NCI-H510A (cell line): ENCODE measurements around the gene TMTC1.
"Not testable (repeated sequence)": the region's sequence is repeated elsewhere in the genome, so short reads cannot be mapped to it uniquely, and the experiment has no call there.

Source experiments
- DNase-seq: peaks from one replicate; lab custom pipeline; 2025; lab: John Stamatoyannopoulos, UW

TMTC1 gene

GRCh38 chr12:29572938-29573337 lies 210.8 kb downstream of the TMTC1 start:
- DNase-seq: no peak

DNA sequence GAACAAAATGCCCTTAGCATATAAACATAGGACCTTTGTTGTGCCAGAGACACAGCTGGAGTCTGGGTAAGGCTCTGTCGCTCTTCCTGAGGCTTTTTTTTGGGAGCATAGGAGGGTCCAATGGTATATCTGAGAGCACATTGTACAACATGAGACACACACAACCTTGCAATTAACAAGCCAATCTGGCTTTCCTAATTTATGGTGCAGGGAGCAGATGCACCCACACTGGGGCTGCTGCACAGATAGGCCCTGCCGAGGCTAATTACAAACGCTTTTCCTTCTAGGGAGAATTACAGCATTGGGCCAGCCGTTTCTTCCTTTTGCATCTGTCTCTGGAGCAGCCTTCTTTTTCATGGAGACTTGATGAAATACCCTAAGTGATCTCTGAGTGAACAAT lies 211.3 kb downstream of the TMTC1 start:
- no peak for DNase-seq

DNA sequence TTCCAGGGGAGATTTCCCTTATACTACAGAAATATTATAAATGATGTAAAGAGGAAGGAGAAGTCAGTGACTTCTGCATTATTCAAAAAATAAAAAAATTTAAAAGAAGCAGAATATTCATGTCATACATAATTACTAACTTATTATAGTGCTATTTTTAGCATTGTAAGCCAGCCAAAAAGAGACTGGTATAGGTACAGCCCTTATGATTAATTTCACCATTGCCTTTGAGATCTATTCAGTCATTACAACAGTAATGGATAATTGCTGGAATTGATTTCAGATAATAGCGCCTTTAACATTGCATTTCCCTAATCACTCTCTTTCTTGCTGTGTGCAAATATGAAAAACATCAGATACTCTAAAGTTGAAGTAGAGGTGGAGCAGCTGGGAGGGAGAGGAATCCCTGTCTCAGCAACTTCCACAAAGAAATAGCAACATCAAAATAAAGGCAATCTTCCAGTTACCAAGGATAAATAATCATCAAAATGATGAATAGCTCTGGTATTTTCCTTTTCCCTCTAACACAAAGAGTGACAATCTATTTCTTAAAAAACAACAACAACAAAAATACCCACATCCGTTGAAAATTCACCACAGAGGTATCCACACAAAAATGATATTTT lies 214.5 kb downstream of the TMTC1 start:
- no peak for DNase-seq

DNA sequence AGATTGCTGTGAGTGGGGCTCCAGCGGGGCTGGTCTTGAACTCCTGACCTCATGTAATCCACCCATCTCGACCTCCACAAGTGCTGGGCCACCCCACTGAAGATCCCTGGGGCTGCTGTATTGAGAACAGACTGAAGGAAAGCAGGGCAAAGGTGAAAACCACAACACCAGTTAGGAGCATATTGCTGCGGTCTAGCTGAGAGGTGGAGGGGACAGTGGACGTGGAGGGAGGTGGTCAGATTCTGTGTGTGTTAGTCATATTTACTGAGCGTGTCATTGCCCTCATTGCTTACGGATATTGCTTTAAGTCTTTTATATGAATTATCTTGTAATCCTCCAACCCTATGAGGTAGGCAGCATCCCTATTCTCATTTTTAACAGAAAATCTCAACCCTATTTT lies 217.3 kb downstream of the TMTC1 start:
- no peak for DNase-seq

GRCh38 chr12:29565727-29566126 lies 218.0 kb downstream of the TMTC1 start:
- no peak for DNase-seq

- no peak for DNase-seq
Observed at GRCh38 chr12:29564925-29565324, 218.8 kb downstream of the TMTC1 start.

DNA sequence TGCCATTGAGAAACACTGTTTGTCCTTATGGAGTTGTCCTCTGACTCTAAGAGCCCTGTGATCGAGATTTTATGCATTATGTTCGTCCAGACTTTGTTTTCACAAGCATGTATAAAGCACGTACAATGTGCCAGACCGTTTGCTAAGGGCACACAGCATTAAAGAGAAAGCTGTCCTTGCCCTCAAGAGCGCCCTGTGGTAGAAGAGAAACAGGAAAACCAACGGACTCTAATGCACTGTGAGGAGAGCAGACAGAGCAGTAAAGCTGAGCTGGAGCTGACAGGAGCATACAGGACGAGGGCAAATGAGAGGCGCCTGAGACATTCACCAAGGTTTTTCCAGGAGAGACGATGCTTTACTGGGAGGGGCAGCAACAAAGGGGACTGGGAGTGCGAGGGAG lies 220.1 kb downstream of the TMTC1 start:
- no peak for DNase-seq

DNA sequence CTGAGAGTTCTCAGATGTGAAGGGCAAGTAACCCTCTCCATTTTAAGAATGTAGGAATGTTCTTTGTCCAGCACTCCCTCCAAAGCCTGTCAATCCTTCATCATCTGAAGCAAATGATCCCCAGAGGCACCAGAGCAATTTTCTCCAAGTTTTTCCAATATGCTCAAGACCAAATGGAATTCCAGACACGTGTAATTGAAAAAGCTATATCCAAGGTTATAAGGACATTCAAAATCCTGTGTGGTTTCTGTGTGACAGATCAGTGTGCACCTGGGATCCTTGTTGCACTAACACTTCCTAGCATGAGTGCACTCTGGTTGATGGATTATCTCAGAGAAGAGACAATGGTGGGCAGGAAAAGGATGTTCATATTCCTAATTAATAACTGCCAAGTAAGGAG lies 220.7 kb downstream of the TMTC1 start:
- no peak for DNase-seq

DNA sequence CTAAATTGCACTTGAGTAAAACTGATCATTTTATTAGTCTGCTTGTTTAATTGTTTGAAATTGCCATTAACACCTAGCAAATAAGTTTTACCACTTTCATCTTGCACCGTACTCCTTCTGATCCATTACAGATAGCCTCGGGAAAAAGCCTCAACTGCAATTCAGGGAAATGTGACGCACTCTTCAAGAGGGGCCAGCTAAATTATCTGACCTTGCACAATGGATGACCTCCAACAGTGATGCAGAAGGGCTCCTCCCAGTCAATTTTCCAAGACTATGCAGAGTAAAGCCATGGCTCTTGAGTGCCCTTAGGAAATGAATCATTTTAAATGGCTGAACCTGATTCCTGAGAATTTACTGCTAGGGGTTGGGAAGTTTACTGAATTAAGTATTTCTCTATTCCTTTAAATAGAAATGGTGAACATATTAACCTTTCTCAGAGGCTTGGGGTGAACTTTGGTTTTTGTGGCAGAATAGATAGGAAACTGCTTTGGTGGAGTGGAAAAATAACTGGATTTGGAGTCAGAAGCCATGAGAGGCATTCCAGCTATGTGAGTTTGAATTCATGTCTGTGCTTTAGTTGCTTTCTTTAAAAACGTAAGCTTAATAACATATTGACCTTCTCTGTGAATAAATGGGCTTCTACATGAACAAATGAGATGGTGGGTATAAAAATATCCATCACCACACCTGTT lies 221.5 kb downstream of the TMTC1 start:
- no peak for DNase-seq

- DNase-seq: no peak
Observed at GRCh38 chr12:29561664-29562071, 222.1 kb downstream of the TMTC1 start.

DNA sequence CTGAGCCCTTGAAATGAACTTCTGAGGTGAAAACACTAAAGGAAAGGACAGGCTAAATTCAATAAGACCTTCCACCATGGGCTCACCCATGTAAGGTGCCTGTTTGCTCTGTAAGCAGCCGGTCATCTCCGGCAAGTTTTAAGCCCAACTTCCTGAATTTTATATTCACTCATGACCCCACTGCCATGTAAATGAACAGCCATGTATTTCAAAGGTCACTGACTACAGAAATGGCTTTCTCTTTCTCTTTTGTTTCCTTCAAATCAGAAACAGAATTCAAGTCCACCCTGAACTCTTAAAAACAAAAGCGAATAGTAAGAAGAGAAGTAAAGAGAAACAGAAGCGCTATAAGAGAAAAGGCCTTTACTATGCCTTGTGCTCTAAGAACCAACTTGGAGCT lies 224.5 kb downstream of the TMTC1 start:
- DNase-seq: no peak

DNA sequence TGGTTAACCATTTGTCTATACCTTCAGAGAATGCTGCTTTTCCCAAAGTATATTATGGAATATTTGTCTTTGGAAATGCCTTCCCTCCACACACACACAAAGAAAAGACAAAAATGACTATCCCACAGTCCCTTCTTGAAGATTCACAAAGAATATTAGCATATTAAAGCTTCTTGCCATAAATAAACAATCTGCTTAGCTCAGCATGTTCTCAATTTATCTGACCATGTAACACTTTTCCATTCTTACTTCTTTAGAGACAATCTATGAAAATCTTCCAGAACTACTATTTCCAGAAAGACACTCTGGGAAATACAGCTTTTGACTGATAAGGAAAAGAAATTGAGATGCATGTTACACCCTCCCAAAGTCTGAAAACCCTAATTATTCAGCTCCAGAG lies 227.4 kb downstream of the TMTC1 start:
- no peak for DNase-seq

GRCh38 chr12:29555451-29555850 lies 228.3 kb downstream of the TMTC1 start:
- not testable (repeated sequence) for DNase-seq

DNA sequence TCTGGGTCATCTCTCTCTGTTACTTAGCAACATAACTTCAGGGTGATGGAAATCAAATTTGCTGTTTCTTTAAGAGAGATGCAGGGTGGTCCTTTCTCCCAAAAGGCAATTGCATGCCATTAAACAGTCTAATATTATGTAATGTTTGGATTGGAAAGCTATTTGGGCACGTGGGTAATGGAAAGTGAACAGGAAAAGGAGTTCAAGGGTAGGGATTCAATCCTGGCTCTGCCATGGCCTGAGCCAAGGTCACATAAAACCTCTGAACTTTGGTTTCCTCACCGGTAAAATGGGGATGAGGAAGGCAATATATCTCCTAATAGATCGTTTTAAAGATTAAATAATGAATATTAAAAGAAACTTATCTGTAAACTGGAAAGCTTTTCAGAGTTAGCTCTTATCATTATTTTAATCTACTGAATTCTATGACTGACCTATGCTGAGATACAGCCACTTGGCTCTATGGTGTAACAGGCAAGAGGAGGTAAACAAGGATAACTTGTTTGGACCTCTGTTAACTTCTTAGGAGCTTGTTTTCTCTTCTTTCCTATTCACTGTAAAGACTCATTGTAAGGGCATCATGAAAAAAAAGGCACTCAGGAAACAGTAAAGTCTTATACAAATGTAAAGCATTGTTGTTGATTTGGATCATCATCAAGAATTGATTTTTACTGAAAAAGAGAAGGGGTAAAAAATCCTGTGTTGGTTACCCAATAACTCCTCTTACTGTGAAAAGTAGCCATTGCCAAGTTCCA lies 230.6 kb downstream of the TMTC1 start:
- no peak for DNase-seq

DNA sequence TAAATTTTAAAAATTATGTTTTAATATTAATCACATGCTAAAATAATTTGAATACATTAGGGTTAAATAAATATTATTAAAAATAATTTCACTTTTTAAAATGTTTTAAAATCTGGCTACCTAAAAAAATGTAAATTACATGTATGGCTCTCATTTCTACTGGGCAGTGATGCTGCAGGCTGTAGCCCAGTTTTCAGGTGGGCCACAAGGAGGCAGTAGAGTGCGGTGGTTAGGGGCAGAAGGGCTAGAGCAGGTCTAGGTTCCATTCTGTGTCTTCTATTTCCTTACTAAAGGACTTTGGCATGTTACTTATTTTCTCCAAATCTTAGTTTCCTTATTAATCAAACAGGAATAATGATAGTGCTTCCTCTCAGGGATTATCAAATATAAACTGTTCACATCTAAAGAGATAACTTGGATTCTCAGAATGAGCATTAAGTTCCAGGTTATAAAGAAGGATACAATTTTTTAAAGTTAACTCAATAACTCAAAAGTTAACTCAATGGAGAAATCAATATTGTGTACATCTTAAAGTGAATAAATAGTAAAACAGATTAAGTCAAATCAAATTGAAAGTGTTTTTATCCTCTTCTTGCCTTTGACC lies 231.3 kb downstream of the TMTC1 start:
- DNase-seq: no peak

DNA sequence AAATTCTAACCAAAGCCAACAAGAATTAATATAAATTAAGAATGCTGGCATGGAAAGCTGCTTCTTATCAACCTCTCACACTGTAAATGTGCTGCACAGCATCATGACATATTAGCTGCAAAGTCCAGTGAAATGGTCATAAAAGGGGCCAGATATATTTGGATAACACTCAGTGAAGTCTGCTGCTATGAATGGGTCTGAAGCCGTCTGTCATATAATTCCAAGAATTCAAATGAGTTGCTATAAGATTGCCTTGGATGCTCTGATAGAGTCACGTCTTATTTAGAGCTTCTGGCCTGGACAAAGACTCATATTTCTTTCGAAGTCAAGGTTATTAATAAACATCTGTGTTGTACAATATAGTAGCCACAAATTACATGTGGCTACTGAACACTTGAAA lies 231.9 kb downstream of the TMTC1 start:
- DNase-seq: no peak

DNA sequence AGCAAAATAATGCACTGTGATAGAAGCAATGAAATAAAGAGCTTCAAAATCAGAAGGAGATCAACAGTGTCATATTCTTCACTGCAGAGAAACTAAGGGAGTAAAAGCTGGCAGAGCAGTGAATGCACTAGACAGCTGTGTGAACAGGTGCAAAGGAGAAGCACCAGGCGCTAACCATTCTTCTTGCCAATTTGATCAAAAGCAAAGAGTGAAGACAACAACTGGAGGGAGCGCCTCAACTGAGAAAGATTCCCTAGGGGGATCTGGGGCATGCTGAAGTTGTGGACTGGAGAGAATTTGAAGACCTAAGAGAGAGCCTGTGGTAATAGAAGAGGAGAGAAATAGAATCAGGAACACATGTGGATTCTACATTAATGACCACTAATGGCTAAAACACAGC lies 235.9 kb downstream of the TMTC1 start:
- DNase-seq: no peak

- no peak for DNase-seq
Observed at GRCh38 chr12:29547151-29547632, 236.6 kb downstream of the TMTC1 start.

GRCh38 chr12:29546000-29546399 lies 237.7 kb downstream of the TMTC1 start:
- no peak for DNase-seq

- DNase-seq: no peak
Observed at GRCh38 chr12:29545102-29545467, 238.7 kb downstream of the TMTC1 start.

DNA sequence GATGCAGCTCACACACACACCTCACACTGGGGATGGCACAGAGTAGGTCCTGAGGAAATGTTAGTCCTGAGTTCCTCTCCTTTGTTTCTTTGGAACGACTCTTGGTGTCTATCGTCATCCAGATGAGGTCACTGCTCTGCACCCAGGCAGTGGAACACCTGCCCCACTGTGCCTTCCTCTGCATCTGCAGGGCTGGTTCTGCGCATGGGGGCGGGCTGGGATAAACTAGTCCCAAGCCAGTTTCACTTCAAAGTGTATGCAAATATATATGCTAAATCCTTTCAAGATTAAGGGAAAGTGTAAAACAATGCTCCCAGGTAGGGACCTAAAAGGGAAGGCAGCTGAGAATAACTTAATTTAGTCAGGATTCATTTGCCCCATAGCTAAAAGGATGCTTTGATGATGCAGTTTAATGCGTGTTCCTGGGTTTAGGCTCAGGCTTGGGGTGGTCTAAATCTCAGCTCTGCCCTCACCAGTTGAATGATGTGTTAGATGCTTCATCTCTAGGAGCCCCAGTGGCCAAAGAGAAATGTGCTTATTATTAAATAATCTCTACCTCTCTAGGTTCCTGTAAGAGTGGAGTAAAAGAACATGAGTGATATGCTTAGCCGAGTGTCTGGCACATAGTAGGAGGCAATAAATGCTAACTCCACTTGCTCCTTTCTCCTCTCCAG lies 239.2 kb downstream of the TMTC1 start:
- no peak for DNase-seq

- DNase-seq: no peak
Observed at GRCh38 chr12:29543036-29543435, 240.7 kb downstream of the TMTC1 start.
